Kidney (tissue), 14 donors: ENCODE data around the gene RECK. TPM values are rescaled to one million over a fixed set of nuclear protein-coding genes. Genes with fewer than 3 reads are reported as not detected.
A peak's percentile ranks its signal among the peaks of the same experiment; 100 is the strongest.

ENCODE experiments used
- DNase-seq, 5 donors: peaks; one replicate each; pipeline ENCODE4 v3.0.0-alpha.2; 2013 to 2020
- FAIRE-seq: peaks from 2 replicates; lab custom pipeline; 2012; peaks lifted over from hg19 to GRCh38; lab: Jason Lieb, UNC
- H3K27ac ChIP-seq, 2 donors: one replicate each; pipeline ENCODE4 v1.7.0; 2013; ENCODE audit warnings: low read depth in 2 of 2, low read length in 2 of 2, inconsistent platforms in 1 of 2
- H3K27me3 ChIP-seq: one replicate; pipeline ENCODE4 v1.7.1; 2013; ENCODE audit warnings: low read length, inconsistent platforms; ENCODE audit not compliant: control insufficient read depth, insufficient read depth
- H3K36me3 ChIP-seq, 3 donors: one replicate each; pipeline versions ENCODE4 v1.7.0 to v1.7.1; 2013; ENCODE audit warnings: low read length in 3 of 3, control low read depth in 1 of 3, inconsistent platforms in 1 of 3; ENCODE audit not compliant: insufficient read depth in 3 of 3, control insufficient read depth in 2 of 3
- H3K4me1 ChIP-seq, 3 donors: one replicate each; pipeline versions ENCODE4 v1.7.0 to v1.7.1; 2013; ENCODE audit warnings: low read length in 3 of 3, inconsistent platforms in 1 of 3, low read depth in 1 of 3; ENCODE audit not compliant: control insufficient read depth in 2 of 3, insufficient read depth in 2 of 3
- H3K4me3 ChIP-seq, 3 donors: one replicate each; pipeline versions ENCODE4 v1.7.0 to v1.8.1; 2013; ENCODE audit warnings: low read length in 3 of 3, control low read depth in 1 of 3, inconsistent platforms in 1 of 3
- H3K9ac ChIP-seq, 3 donors: one replicate each; pipeline versions ENCODE4 v1.7.0 to v1.7.1; 2013; ENCODE audit warnings: low read length in 3 of 3, control low read depth in 1 of 3, inconsistent platforms in 1 of 3
- H3K9me3 ChIP-seq, 3 donors: one replicate each; pipeline versions ENCODE4 v1.7.0 to v1.7.1; 2013; ENCODE audit warnings: low read length in 3 of 3, control low read depth in 1 of 3, inconsistent platforms in 1 of 3; ENCODE audit not compliant: control insufficient read depth in 2 of 3, insufficient read depth in 1 of 3
- CTCF ChIP-seq: IDR thresholded peaks from 3 replicates; pipeline ENCODE4 v1.5.1; 2012; ENCODE audit warnings: mild to moderate bottlenecking, moderate library complexity, borderline replicate concordance; ENCODE audit not compliant: insufficient read depth; ENCODE audit errors: extremely low read depth
- intact Hi-C: fragments of 100-400 bp; cut with DNase I; formaldehyde crosslinking; loops from one replicate; pipeline ENCODE4 v1.11.1; 2022
- polyA plus RNA-seq: library from polyadenylated mRNA; stranded (reverse); fragments of 350-450 nt; fragmentation: Illumina TruSeq; extraction: RNeasy Lipid Tissue Mini Kit (QIAGEN cat#74804); gene quantifications from one replicate; pipeline ENCODE4 v1.2.3, GENCODE V29; 2014; ENCODE audit warnings: low read depth, low replicate concordance; ENCODE audit not compliant: insufficient read depth
- total RNA-seq: library from RNA; stranded (reverse); fragmentation: NEBNext Ultra II Directional; extraction: Animal tissue kit (Norgen Biotek cat#: 25700); gene quantifications from one replicate; pipeline ENCODE4 v1.2.1, GENCODE V29; 2021
- donor health status: control.
- donor health status: control.
- donor health status: control.
- donor health status: control.
- donor health status: control.
- donor health status: DM: yes; HTN: yes; CAD: no.
- donor health status: Normal renal cell carcinoma (clear cell type).

Gene RECK
- total and polyA plus RNA-seq, 2 donors from 2014 or later = 4.5 to 10.4 TPM

GRCh38 chr9:36037549-36038122 lies 923 bp downstream of the RECK start:
- peak overlapping the region in 1 of 2 donors; percentile 30 for H3K27ac ChIP-seq
- peaks cover 0 to 3% (median 0%) of the 10 kb centered on the region in 3 donors for H3K4me1 ChIP-seq
- no peaks in the 10 kb centered on the region for H3K9me3 ChIP-seq
- intact Hi-C loops = no loop called here
- H3K4me3 ChIP-seq = peak overlapping the region; percentile 40 to 84 (median 78)
- H3K36me3 ChIP-seq = no peaks in the 10 kb centered on the region
- H3K9ac ChIP-seq = peak overlapping the region; percentile 79 to 83 (median 79)
- peak in 1 of 5 donors; percentile 72 for DNase-seq
- H3K27me3 ChIP-seq = no peaks in the 10 kb centered on the region
- FAIRE-seq = no peak
- TF ChIP-seq CTCF = no peak

GRCh38 chr9:36039121-36039520 lies 2.4 kb downstream of the RECK start:
- H3K9me3 ChIP-seq = no peaks in the 10 kb centered on the region
- no peaks in the 10 kb centered on the region for H3K36me3 ChIP-seq
- no peak for TF ChIP-seq CTCF
- DNase-seq = no peak
- H3K9ac ChIP-seq = no peak overlapping the region
- intact Hi-C loops = no loop called here
- no peak overlapping the region for H3K27ac ChIP-seq
- H3K4me1 ChIP-seq = peaks cover 0 to 3% (median 0%) of the 10 kb centered on the region in 3 donors
- H3K27me3 ChIP-seq = no peaks in the 10 kb centered on the region
- H3K4me3 ChIP-seq = no peak overlapping the region
- no peak for FAIRE-seq

GRCh38 chr9:36039696-36040095 lies 3.0 kb downstream of the RECK start:
- Histone ChIP-seq H3K4me3 (no peak overlapping the region), H3K36me3 (no peaks in the 10 kb centered on the region), H3K9me3 (no peaks in the 10 kb centered on the region), H3K27ac (no peak overlapping the region), H3K4me1 (peaks cover 0 to 3% (median 0%) of the 10 kb centered on the region in 3 donors), H3K9ac (no peak overlapping the region), H3K27me3 (no peaks in the 10 kb centered on the region)
- DNase-seq (no peak), FAIRE-seq (no peak)
- TF ChIP-seq CTCF = no peak
- intact Hi-C loops = no loop called here
